Fibroblast of peridontal ligament (primary cell): Measurements from ENCODE around the gene PTPN9.
"Not testable (repeated sequence)": the region's sequence is repeated elsewhere in the genome, so short reads cannot be mapped to it uniquely, and the experiment has no call there.

ENCODE experiments used
- DNase-seq: peaks from one replicate; pipeline ENCODE4 v3.0.0-alpha.2; 2010; ENCODE audit errors: extremely low read depth

PTPN9 gene

DNA sequence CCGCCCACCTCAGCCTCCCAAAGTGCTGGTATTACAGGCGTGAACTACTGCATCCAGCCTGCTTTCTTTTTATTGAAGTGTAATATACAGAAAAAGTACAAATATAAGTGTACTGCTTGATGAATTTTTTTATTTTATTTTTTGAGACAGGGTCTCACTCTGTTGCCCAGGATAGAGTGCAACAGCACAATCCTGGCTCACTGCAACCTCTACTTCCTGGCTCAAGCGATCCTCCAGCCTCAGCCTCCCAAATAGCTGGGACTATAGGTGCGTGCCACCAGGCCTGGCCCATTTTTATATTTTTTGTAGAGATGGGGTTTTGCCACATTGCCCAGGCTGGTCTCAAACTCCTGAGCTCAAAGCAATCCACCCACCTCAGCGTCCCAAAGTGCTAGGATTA lies 3.8 kb upstream of the PTPN9 start:
- DNase-seq = not testable (repeated sequence)

DNA sequence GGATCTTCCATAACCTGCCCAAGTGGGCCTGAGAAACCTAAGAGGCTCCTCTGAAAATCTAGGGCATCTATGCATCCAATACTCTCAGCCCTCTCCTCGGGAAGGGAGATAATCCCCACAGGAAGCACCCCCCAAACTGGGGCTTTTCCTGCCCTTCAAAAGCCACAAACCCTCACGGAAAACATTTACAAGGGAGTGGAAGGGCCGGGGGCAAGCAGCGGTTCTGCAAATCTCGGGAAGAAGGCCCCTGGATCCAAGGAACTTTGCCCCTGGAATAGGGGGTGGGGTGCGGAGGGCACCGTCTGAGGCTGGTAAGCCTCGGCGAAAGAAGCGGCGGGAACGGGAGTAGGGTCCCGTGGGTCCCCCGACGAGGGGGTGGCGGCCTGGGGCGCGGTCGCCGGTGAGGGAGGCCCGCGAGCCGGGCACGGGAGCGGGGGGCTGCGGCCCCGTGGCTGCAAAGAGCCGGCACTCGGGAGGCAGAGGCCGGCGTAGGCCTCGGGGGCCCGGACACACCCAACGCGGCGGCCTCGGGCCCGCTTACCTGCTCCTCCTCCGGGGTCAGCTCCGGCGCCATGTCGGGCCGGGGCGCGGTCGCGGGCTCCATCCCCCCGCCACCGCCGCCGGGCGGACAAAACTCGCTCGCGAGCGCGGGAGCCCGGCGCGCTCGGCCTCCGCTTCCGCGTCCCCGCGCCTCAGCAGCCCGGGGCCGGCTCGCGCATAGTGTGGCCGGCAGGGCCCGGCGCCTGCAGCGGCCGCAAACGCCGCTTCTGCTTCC lies 755 bp downstream of the PTPN9 start:
- no peak for DNase-seq

GRCh38 chr15:75577401-75578172 lies 1.5 kb downstream of the PTPN9 start:
- DNase-seq = peak; percentile 28

- no peak for DNase-seq
These were observed 5.3 kb downstream of the PTPN9 start for GRCh38 chr15:75573648-75574384.

DNA sequence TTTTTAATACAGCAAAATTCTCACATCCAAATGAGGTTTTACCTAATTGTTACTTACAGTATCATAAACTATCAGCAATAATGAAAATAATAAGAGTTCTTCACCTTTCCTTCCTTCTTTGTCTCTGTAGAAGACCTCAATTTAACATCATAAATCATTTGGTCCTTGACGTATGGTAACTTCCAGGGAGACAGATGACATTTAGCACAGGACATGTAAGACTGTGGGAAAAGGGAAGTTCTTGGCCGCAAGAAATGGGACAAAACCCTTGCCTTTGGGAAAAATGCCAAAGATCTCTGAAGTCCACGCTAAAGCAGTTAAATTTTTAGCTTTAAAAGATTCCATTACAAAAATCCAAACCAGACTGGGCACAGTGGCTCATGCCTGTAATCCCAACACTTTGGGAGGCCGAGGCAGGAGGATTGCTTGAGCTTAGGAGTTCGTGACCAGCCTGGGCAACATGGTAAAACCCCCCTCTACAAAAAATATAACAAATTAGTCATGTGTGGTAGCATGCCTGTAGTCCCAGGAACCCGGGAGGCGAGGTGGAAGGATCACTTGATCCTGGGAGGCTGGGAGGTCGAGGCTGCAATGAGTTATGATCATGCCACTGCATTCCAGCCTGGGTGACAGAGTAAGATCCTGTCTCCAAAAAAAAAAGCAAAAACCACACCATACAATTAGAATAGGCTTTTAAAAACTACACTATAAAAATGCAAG lies 8.8 kb downstream of the PTPN9 start:
- DNase-seq = peak; percentile 31

- peak; percentile 39 for DNase-seq
These were observed 13.8 kb downstream of the PTPN9 start for GRCh38 chr15:75565062-75565970.

DNA sequence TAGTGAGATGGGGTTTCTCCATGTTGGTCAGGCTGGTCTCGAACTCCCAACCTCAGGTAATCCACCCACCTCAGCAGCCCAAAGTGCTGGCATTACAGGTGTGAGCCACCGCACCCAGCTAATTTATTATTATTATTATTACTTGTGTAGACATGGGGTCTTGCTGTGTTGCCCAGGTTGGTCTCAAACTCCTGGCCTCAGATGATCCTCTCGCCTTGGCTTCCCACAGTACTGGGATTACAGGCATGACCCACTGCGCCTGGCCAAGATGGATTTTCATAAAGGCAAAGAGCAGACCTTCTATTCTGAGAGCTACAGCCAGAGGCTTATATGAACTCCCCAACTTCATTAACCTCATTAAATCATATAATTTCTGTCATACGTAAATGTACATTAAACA lies 17.2 kb downstream of the PTPN9 start:
- no peak for DNase-seq

DNA sequence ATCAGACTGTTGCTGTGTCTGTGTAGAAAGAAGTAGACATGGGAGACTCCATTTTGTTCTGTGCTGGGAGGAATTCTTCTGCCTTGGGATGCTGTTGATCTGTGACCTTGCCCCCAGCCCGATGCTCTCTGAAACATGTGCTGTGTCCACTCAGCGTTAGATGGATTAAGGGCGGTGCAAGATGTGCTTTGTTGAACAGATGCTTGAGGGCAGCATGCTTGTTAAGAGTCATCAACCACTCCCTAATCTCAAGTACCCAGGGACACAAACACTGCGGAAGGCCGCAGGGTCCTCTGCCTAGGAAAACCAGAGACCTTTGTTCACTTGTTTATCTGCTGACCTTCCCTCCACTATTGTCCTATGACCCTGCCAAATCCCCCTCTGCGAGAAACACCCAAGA lies 19.8 kb downstream of the PTPN9 start:
- not testable (repeated sequence) for DNase-seq

DNA sequence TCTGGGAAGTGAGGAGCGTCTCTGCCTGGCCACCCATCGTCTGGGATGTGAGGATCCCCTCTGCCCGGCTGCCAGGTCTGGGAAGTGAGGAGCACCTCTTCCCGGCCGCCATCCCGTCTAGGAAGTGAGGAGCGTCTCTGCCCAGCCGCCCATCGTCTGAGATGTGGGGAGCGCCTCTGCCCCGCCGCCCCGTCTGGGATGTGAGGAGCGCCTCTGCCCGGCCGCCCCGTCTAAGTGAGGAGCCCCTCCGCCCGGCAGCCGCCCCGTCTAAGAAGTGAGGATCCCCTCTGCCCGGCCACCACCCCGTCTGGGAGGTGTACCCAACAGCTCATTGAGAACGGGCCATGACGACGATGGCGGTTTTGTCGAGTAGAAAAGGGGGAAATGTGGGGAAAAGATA lies 20.2 kb downstream of the PTPN9 start:
- not testable (repeated sequence) for DNase-seq

DNA sequence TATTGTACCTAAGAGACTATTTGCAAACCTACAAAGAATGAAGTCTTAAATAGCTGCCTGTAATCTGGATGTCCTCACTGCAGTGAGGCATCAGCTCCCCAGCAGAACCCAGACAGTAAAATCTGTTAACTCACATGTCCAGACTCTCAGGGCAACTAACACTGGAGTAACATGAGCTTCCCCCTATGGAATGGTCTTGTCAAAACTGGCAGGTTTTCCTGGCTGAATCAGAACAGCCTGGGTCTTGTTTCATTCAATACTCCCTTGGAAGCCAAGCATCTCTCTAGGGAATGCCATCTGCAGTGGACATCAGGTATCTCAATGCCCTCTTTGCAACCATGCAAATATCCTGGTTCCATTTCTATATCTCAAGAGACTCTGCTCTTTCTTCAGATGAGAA lies 24.4 kb downstream of the PTPN9 start:
- DNase-seq = peak; percentile 86

- DNase-seq = no peak
These were observed 25.5 kb downstream of the PTPN9 start for GRCh38 chr15:75553659-75554058.

GRCh38 chr15:75551091-75551490 lies 28.0 kb downstream of the PTPN9 start:
- no peak for DNase-seq

DNA sequence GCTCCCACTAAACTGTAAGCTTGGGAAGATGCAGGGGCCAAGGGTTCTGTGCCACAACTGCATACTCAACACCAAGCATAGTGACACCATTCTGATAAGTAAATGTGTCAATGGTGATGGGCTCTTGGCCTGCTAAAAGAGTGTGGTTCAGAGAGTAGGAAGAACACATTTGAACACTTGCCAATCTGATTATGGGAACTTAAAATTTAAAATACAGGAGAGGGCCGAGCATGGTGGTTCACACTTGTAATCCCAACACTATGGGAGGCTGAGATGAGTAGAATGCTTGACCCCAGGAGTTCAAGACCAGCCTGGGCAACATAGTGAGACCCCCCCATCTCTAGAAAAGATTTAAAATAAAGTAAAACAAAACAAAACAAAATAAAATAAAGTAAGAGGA lies 34.1 kb downstream of the PTPN9 start:
- DNase-seq = no peak

DNA sequence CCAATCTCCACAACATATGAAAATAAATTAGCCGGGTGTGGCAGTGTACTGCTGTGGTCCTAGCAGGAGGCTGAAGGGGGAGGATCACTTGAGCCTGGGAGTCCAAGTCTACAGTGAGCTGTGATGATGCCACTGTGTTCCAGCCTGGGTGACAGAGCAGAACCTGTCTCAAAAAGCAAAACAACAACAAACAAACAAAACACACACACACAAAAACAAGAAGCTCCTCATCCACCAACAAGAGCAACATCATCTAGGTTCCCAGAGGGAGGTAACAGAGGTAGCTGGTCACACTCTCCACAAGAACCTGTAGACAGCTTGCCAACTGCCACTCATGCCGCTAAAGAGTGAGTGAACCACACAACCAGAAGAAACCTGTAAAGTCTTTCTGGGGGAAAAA lies 34.8 kb downstream of the PTPN9 start:
- DNase-seq = no peak

DNA sequence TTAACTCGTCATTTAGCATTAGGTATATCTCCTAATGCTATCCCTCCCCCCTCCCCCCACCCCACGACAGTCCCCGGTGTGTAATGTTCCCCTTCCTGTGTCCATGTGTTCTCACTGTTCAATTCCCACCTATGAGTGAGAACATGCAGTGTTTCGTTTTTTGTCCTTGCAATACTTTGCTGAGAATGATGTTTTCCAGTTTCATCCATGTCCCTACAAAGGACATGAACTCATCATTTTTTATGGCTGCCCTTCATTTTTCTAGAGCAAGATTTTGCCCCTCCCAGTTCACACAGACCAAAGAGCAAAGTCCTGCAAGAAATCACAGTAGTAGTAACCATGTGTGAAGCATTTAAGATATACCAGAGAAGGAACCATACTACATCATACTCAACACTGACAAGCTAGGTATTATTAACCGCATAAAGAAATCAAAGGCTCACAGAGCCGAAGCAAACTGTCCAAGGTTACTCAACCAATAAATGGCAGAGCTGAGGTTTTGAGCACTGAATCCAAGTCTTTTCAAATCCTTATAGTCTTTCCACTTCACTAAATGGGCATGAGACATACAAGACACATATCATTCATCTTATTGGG lies 36.1 kb downstream of the PTPN9 start:
- not testable (repeated sequence) for DNase-seq

DNA sequence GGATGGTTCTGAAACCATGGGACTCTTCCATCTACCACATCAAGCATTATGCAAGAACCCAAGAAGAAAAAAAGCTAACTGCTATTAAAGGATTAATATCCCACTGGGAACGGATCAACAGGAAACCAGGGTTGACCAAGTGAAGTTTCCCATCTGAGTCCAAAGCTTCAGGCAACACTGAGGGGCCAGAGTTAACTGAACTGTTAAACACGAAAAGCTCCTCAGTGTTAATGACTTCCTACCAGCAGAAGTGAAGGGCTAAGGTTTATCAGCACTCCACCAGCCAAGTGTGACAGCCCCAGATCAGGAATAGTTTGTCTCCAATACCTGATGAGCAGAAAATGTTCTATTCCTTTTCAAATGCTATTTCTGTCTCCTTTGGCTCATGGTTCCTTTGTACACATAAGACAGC lies 36.7 kb downstream of the PTPN9 start:
- no peak for DNase-seq

- no peak for DNase-seq
These were observed 40.7 kb downstream of the PTPN9 start for GRCh38 chr15:75538376-75538775.

- no peak for DNase-seq
These were observed 45.2 kb downstream of the PTPN9 start for GRCh38 chr15:75533945-75534344.

- peak; percentile 66 for DNase-seq
These were observed 46.5 kb downstream of the PTPN9 start for GRCh38 chr15:75532413-75533250.
